C4-2B (cell line): ENCODE results near the gene WWOX.

Experiments used
- CTCF ChIP-seq: fragments of 450-650 bp; conservative IDR thresholded peaks from 2 replicates; pipeline ENCODE4 v1.5.1; 2017; ENCODE audit warnings: mild to moderate bottlenecking
- ZFX ChIP-seq: fragments of 450-650 bp; IDR thresholded peaks from 2 replicates; pipeline ENCODE4 v1.6.1; 2017

GRCh38 chr16:78906135-78906534, 806.7 kb downstream of the WWOX start:
- TF ChIP-seq CTCF, result no peak
- no peak for TF ChIP-seq ZFX
